H1 (cell line): ENCODE measurements around the gene FANCD2. TPM values are rescaled to one million over a fixed set of nuclear protein-coding genes. Genes with fewer than 3 reads are reported as not detected.

ENCODE experiments used
- CTCF ChIA-PET: fragments of 300-600 bp; sonication (Branson Sonifier 250); formaldehyde crosslinking; loops from one replicate; lab custom pipeline; 2021; ENCODE audit not compliant: partially characterized antibody; lab: Charles Lee
- POLR2A ChIA-PET: fragments of 300-600 bp; sonication (Branson Sonifier 250); formaldehyde crosslinking; loops from one replicate; lab custom pipeline; 2021; ENCODE audit warnings: inconsistent platforms; ENCODE audit not compliant: partially characterized antibody; lab: Charles Lee
- DNase-seq, 2 experiments: peaks; one replicate each; pipeline versions ENCODE4 v3.0.0 to v3.0.0-alpha.2; 2010 to 2022; ENCODE audit warnings: low spot score in 2 of 2, low read depth in 1 of 2, mixed read lengths in 1 of 2
- FAIRE-seq: peaks from 2 replicates; lab custom pipeline; 2011; peaks lifted over from hg19 to GRCh38; lab: Jason Lieb, UNC
- H2AFZ ChIP-seq: 2 replicates; pipeline ENCODE4 v1.8.1; 2012; ENCODE audit warnings: low read length, inconsistent platforms
- H2AK5ac ChIP-seq: 2 replicates; pipeline ENCODE4 v1.6.1; 2013; ENCODE audit warnings: low read depth, low read length
- H2BK120ac ChIP-seq: replicated peaks from 2 replicates; pipeline ENCODE3; 2013; ENCODE audit warnings: low read depth, low read length, inconsistent platforms
- H2BK12ac ChIP-seq: 2 replicates; pipeline ENCODE4 v1.6.1; 2013; ENCODE audit warnings: low read depth, low read length
- H2BK15ac ChIP-seq: 2 replicates; pipeline ENCODE4 v1.6.1; 2013; ENCODE audit warnings: low read length
- H2BK20ac ChIP-seq: 2 replicates; pipeline ENCODE4 v1.6.1; 2013; ENCODE audit warnings: low read length
- H2BK5ac ChIP-seq: 2 replicates; pipeline ENCODE4 v1.6.1; 2013; ENCODE audit warnings: low read depth, low read length
- H3K14ac ChIP-seq: 2 replicates; pipeline ENCODE4 v1.6.1; 2013; ENCODE audit warnings: inconsistent platforms; ENCODE audit not compliant: insufficient read length
- H3K18ac ChIP-seq: 2 replicates; pipeline ENCODE4 v1.6.1; 2013; ENCODE audit warnings: low read length; ENCODE audit errors: extremely low read depth
- H3K23ac ChIP-seq: 2 replicates; pipeline ENCODE4 v1.6.1; 2013; ENCODE audit warnings: inconsistent platforms; ENCODE audit not compliant: insufficient read length
- H3K23me2 ChIP-seq: 2 replicates; pipeline ENCODE4 v1.6.1; 2013; ENCODE audit warnings: low read depth, low read length
- H3K27ac ChIP-seq: 2 replicates; pipeline ENCODE4 v1.6.1; 2011; ENCODE audit warnings: low read depth, low read length, inconsistent platforms
- H3K27me3 ChIP-seq, 4 experiments: replicated peaks in 1 of 4; 1 replicate in 1 of 4; 2 replicates in 3 of 4; pipeline versions ENCODE4 v1.6.1 to v1.8.1; 2011 to 2013; ENCODE audit warnings: low read length in 3 of 4, mild to moderate bottlenecking in 3 of 4, inconsistent platforms in 2 of 4, mixed read lengths in 2 of 4, moderate library complexity in 1 of 4; ENCODE audit not compliant: control insufficient read depth in 3 of 4, insufficient read depth in 3 of 4; ENCODE audit errors: extremely low read depth in 1 of 4
- H3K36me3 ChIP-seq, 4 experiments: 2 replicates each; pipeline versions ENCODE4 v1.6.1 to v1.8.1; 2011 to 2013; ENCODE audit warnings: mild to moderate bottlenecking in 4 of 4, low read length in 3 of 4, moderate library complexity in 2 of 4, control low read depth in 1 of 4, inconsistent platforms in 1 of 4; ENCODE audit not compliant: insufficient read depth in 4 of 4, control insufficient read depth in 2 of 4
- H3K4ac ChIP-seq: replicated peaks from 2 replicates; pipeline ENCODE3; 2013; ENCODE audit warnings: low read length, low read depth, mixed read lengths, inconsistent platforms; ENCODE audit not compliant: insufficient read length
- H3K4me1 ChIP-seq, 4 experiments: replicated peaks in 1 of 4; 1 replicate in 1 of 4; 2 replicates in 3 of 4; pipeline versions ENCODE4 v1.6.1 to v1.8.1; 2011 to 2013; ENCODE audit warnings: low read length in 3 of 4, inconsistent platforms in 2 of 4, mixed read lengths in 1 of 4; ENCODE audit not compliant: insufficient read depth in 4 of 4, control insufficient read depth in 3 of 4
- H3K4me2 ChIP-seq, 2 experiments: 2 replicates each; pipeline versions ENCODE4 v1.6.1 to v1.8.1; 2011 to 2013; ENCODE audit warnings: low read depth in 2 of 2, low read length in 2 of 2, control low read depth in 1 of 2, inconsistent platforms in 1 of 2, mild to moderate bottlenecking in 1 of 2; ENCODE audit not compliant: insufficient read depth in 1 of 2
- H3K4me3 ChIP-seq, 4 experiments: fragments of 200-600, 300-600 bp in 1 of 4; sonication (generic), shearing (Covaris generic), sonication (Bioruptor Twin) in 1 of 4; 2 replicates each; pipeline versions ENCODE4 v1.5.1 to v1.8.1; 2011 to 2016; ENCODE audit warnings: low read length in 4 of 4, low read depth in 3 of 4, control low read depth in 2 of 4, inconsistent platforms in 2 of 4, mild to moderate bottlenecking in 2 of 4, mixed read lengths in 1 of 4, moderate library complexity in 1 of 4; ENCODE audit not compliant: insufficient read depth in 2 of 4; ENCODE audit errors: extremely low read depth in 1 of 4
- H3K56ac ChIP-seq: replicated peaks from 2 replicates; pipeline ENCODE3; 2013; ENCODE audit warnings: low read depth, mild to moderate bottlenecking, mixed read lengths, low read length, inconsistent platforms; ENCODE audit not compliant: insufficient read length
- H3K79me1 ChIP-seq: 2 replicates; pipeline ENCODE4 v1.6.1; 2013; ENCODE audit warnings: low read depth, low read length, control low read depth
- H3K79me2 ChIP-seq, 2 experiments: 2 replicates each; pipeline versions ENCODE4 v1.6.1 to v1.8.1; 2012 to 2013; ENCODE audit warnings: low read length in 2 of 2, mild to moderate bottlenecking in 2 of 2, inconsistent platforms in 1 of 2; ENCODE audit not compliant: insufficient read depth in 2 of 2, control insufficient read depth in 1 of 2
- H3K9ac ChIP-seq, 4 experiments: replicated peaks in 1 of 4; 1 replicate in 1 of 4; 2 replicates in 3 of 4; pipeline versions ENCODE4 v1.6.1 to v1.8.1; 2011 to 2013; ENCODE audit warnings: low read depth in 3 of 4, low read length in 3 of 4, control low read depth in 2 of 4, mild to moderate bottlenecking in 2 of 4, moderate library complexity in 2 of 4, inconsistent platforms in 1 of 4; ENCODE audit errors: extremely low read depth in 1 of 4
- H3K9me3 ChIP-seq, 2 experiments: 2 replicates each; pipeline versions ENCODE4 v1.6.1 to v1.8.1; 2012 to 2013; ENCODE audit warnings: mild to moderate bottlenecking in 2 of 2, moderate library complexity in 2 of 2, control low read depth in 1 of 2, inconsistent platforms in 1 of 2, low read depth in 1 of 2, low read length in 1 of 2, mixed read lengths in 1 of 2; ENCODE audit not compliant: insufficient read depth in 2 of 2
- H4K20me1 ChIP-seq, 2 experiments: replicated peaks in 1 of 2; 2 replicates each; pipeline versions ENCODE3 to v1.8.1; 2011 to 2013; ENCODE audit warnings: inconsistent platforms in 2 of 2, low read length in 2 of 2, mild to moderate bottlenecking in 1 of 2; ENCODE audit not compliant: insufficient read depth in 2 of 2, control insufficient read depth in 1 of 2
- H4K5ac ChIP-seq: 2 replicates; pipeline ENCODE4 v1.6.1; 2013; ENCODE audit warnings: low read length, low read depth, mixed read lengths, inconsistent platforms; ENCODE audit not compliant: insufficient read length
- H4K8ac ChIP-seq: 2 replicates; pipeline ENCODE4 v1.8.0; 2013; ENCODE audit warnings: mild to moderate bottlenecking, moderate library complexity, low read length, inconsistent platforms; ENCODE audit not compliant: insufficient read depth; ENCODE audit errors: extremely low read depth
- H4K91ac ChIP-seq: replicated peaks from 2 replicates; pipeline ENCODE3; 2013; ENCODE audit warnings: low read length, mixed read lengths, inconsistent platforms; ENCODE audit not compliant: insufficient read length
- HDAC6 ChIP-seq: IDR thresholded peaks from one replicate; pipeline ENCODE4 v1.7.1; 2012; ENCODE audit warnings: low read depth, mild to moderate bottlenecking, inconsistent platforms, low read length, moderate library complexity
- KDM5A ChIP-seq: fragments of 200-600 bp; IDR thresholded peaks from 2 replicates; pipeline ENCODE4 v1.7.1; 2012; ENCODE audit warnings: mild to moderate bottlenecking, low read length, inconsistent platforms, mixed read lengths
- WGBS, 2 experiments: shearing (Covaris generic) in 1 of 2; methylation state at CpG; one replicate each; pipeline versions ENCODE4 v1.1.6 to v1.1.7; 2013 to 2015; ENCODE audit warnings: low lambda C conversion rate in 2 of 2, mixed read lengths in 2 of 2, inconsistent platforms in 1 of 2, low coverage in 1 of 2, missing lambda C conversion rate in 1 of 2; ENCODE audit not compliant: insufficient replicate concordance in 2 of 2, insufficient coverage in 1 of 2, insufficient read length in 1 of 2; ENCODE audit errors: extremely low coverage in 1 of 2, missing lambda C conversion rate in 1 of 2; 5-methylcytosine and 5-hydroxymethylcytosine counted together
- polyA plus RNA-seq, 7 experiments: library from polyadenylated mRNA; depleted of rRNA in 3 of 7; stranded (reverse) in 5 of 7; unstranded in 2 of 7; fragments of >200 nt in 5 of 7; fragments of 200-250 nt in 2 of 7; gene quantifications; 1 replicate in 5 of 7; 2 replicates in 1 of 7; 4 replicates in 1 of 7; pipeline versions ENCODE4 v1.2.1 to v1.2.3, GENCODE V29; 2011 to 2013; ENCODE audit warnings: missing spikeins in 2 of 7, mixed read lengths in 2 of 7
- total RNA-seq: library from RNA; stranded (reverse); fragmentation: NEBNext Ultra II Directional; extraction: Animal tissue kit (Norgen Biotek cat#: 25700); gene quantifications from 2 replicates; pipeline ENCODE4 v1.2.1, GENCODE V29; 2021

FANCD2 gene
- total and polyA plus RNA-seq, 2 of the 8 experiments (the other 6 are each of a cell fraction or from before 2014, with no cell fraction given): 33.1 to 77.8 TPM

- Histone ChIP-seq H2BK20ac (no peak overlapping the region), H4K91ac (no peak overlapping the region), H3K4ac (no peak overlapping the region), H2BK15ac (no peak overlapping the region), H2AK5ac (no peak overlapping the region), H2AFZ (no peak overlapping the region), H3K23ac (no peak overlapping the region), H4K5ac (no peak overlapping the region), H3K4me2 (no peak overlapping the region), H3K14ac (no peak overlapping the region), H3K79me2 (no peaks in the 10 kb centered on the region), H3K18ac (no peak overlapping the region), H4K20me1 (peaks cover 0 to 3% of the 10 kb centered on the region in 2 experiments), H3K9me3 (no peaks in the 10 kb centered on the region), H3K9ac (no peak overlapping the region), H3K4me3 (no peak overlapping the region), H3K27me3 (no peaks in the 10 kb centered on the region), H2BK120ac (no peak overlapping the region), H2BK5ac (no peak overlapping the region), H3K4me1 (no peaks in the 10 kb centered on the region), H3K79me1 (peaks cover 2% of the 10 kb centered on the region; the same call in 1 of the 2 replicates), H3K36me3 (peaks cover 3 to 17% (median 8%) of the 10 kb centered on the region in 4 experiments), H4K8ac (no peak overlapping the region), H2BK12ac (no peak overlapping the region), H3K23me2 (no peaks in the 10 kb centered on the region), H3K56ac (no peak overlapping the region), H3K27ac (no peak overlapping the region)
- TF ChIP-seq KDM5A: no peak
- TF ChIP-seq HDAC6: no peak
- POLR2A ChIA-PET: interaction anchor here (0.7 kb wide), 1 partner anchor 29 kb away, joined by 3 read pairs; no protein-coding TSS in a partner anchor
- CTCF ChIA-PET: interaction anchor here (0.5 to 2.1 kb wide), 2 partner anchors 23 to 182 kb away, joined by 3 to 7 read pairs; no protein-coding TSS in a partner anchor
- no peak for FAIRE-seq
- no peak for DNase-seq
- 88% methylated on average over 8 of the region's 8 CpGs; no CpG with 5 or more reads in 1 of the 2 experiments for WGBS, 2 experiments
Measured at GRCh38 chr3:9978710-9979305, 47.4 kb upstream of the FANCD2 start.
